K562 (cell line): ENCODE measurements around the gene MERTK. TPM values are rescaled to one million over a fixed set of nuclear protein-coding genes. Genes with fewer than 3 reads are reported as not detected.
"Not testable (repeated sequence)": the region's sequence is repeated elsewhere in the genome, so short reads cannot be mapped to it uniquely, and the experiment has no call there.

ENCODE experiments used
- ATAC-seq: fragments of 200-7000 bp; cut with Tn5 transposase; 3 replicates; pipeline ENCODE4 v1.9.1; 2020; ENCODE audit warnings: moderate library complexity
- BruUV-seq: library from RNA; stranded (reverse); fragments of 400-500 nt; replicated peaks from 2 replicates; lab custom pipeline; 2021; lab: Mats Ljungman, UMichigan
- CTCF ChIA-PET: fragments of 300-600 bp; formaldehyde crosslinking; extraction: SDS; loops from one replicate; lab custom pipeline; 2021; ENCODE audit warnings: low intra/inter-chr PET ratio; lab: Yijun Ruan, JAX
- POLR2A ChIA-PET: fragments of 300-600, 350-650 bp; sonication (Branson Sonifier 250); formaldehyde crosslinking; extraction: SDS; loops from one replicate; lab custom pipeline; 2021; ENCODE audit warnings: antibody characterized with exemption, inconsistent platforms; lab: Yijun Ruan, JAX
- DNase-seq, 4 experiments: peaks; one replicate each; pipeline versions ENCODE4 v3.0.0 to v3.0.0-alpha.2; 2011 to 2018; ENCODE audit warnings: low spot score in 3 of 4, mixed read lengths in 3 of 4; ENCODE audit errors: extremely low read depth in 1 of 4
- FAIRE-seq: peaks from 2 replicates; lab custom pipeline; 2011; peaks lifted over from hg19 to GRCh38; lab: Jason Lieb, UNC
- H2AFZ ChIP-seq: 2 replicates; pipeline ENCODE4 v1.6.0; 2011; ENCODE audit warnings: low read depth, low read length, control low read depth, inconsistent platforms
- H3K27ac ChIP-seq: fragments of 200-600 bp; 3 replicates; pipeline ENCODE4 v1.8.0; 2011; ENCODE audit warnings: low read depth, mild to moderate bottlenecking, control low read depth, inconsistent platforms, low read length, moderate library complexity, mixed read lengths; ENCODE audit errors: extremely low read depth
- H3K27me3 ChIP-seq, 2 experiments: fragments of 300-600 bp in 1 of 2; 2 replicates in 1 of 2; 3 replicates in 1 of 2; pipeline versions ENCODE4 v1.6.0 to v1.8.0; 2011; ENCODE audit warnings: inconsistent platforms in 2 of 2, low read length in 2 of 2, mild to moderate bottlenecking in 1 of 2, mixed read lengths in 1 of 2, moderate library complexity in 1 of 2; ENCODE audit not compliant: control insufficient read depth in 2 of 2, insufficient read depth in 2 of 2
- H3K36me3 ChIP-seq: fragments of 300-600 bp; 3 replicates; pipeline ENCODE4 v1.8.0; 2011; ENCODE audit warnings: mild to moderate bottlenecking, low read length, inconsistent platforms; ENCODE audit not compliant: control insufficient read depth, insufficient read depth
- H3K4me1 ChIP-seq, 2 experiments: fragments of 200-600 bp in 1 of 2; replicated peaks in 1 of 2; 2 replicates in 1 of 2; 3 replicates in 1 of 2; pipeline versions ENCODE4 v1.5.1 to v1.8.0; 2011; ENCODE audit warnings: inconsistent platforms in 2 of 2, low read length in 2 of 2, mild to moderate bottlenecking in 1 of 2, mixed read lengths in 1 of 2, moderate library complexity in 1 of 2; ENCODE audit not compliant: control insufficient read depth in 2 of 2, insufficient read depth in 2 of 2
- H3K4me2 ChIP-seq: 2 replicates; pipeline ENCODE4 v1.6.1; 2011; ENCODE audit warnings: low read length, control low read depth, inconsistent platforms, mixed read lengths; ENCODE audit not compliant: insufficient read depth
- H3K4me3 ChIP-seq: fragments of 200-600 bp; sonication (generic), shearing (Covaris generic); 2 replicates; pipeline ENCODE4 v1.5.1; 2016; ENCODE audit warnings: control low read depth, inconsistent platforms
- H3K79me2 ChIP-seq: fragments of 200-600 bp; 3 replicates; pipeline ENCODE4 v1.8.0; 2011; ENCODE audit warnings: low read length, inconsistent platforms; ENCODE audit not compliant: control insufficient read depth, insufficient read depth
- H3K9ac ChIP-seq, 2 experiments: 2 replicates each; pipeline versions ENCODE4 v1.6.0 to v1.6.1; 2011; ENCODE audit warnings: low read depth in 2 of 2, low read length in 2 of 2, control low read depth in 1 of 2, inconsistent platforms in 1 of 2, mild to moderate bottlenecking in 1 of 2, mixed read lengths in 1 of 2; ENCODE audit not compliant: insufficient read depth in 1 of 2
- H3K9me1 ChIP-seq: one replicate; pipeline ENCODE4 v1.6.0; 2011; ENCODE audit warnings: inconsistent platforms, mild to moderate bottlenecking, low read length, moderate library complexity; ENCODE audit not compliant: control insufficient read depth, insufficient read depth
- H3K9me3 ChIP-seq: replicated peaks from 2 replicates; pipeline ENCODE4 v1.5.1; 2011; ENCODE audit warnings: low read depth, low read length, inconsistent platforms; ENCODE audit not compliant: control insufficient read depth, insufficient read depth
- H4K20me1 ChIP-seq: replicated peaks from 2 replicates; pipeline ENCODE4 v1.6.1; 2011; ENCODE audit warnings: low read length, inconsistent platforms, mixed read lengths; ENCODE audit not compliant: control insufficient read depth, insufficient read depth
- CBFA2T3 ChIP-seq: fragments of 450-650 bp; IDR thresholded peaks from 2 replicates; pipeline ENCODE4 v1.6.1; 2017
- PTTG1 ChIP-seq: fragments of 450-650 bp; IDR thresholded peaks from 2 replicates; pipeline ENCODE4 v1.6.1; 2016; ENCODE audit warnings: low read depth, mild to moderate bottlenecking, missing genetic modification characterization, missing compliant biosample characterization
- ZNF740 ChIP-seq, 3 experiments: fragments of 200-800 bp in 1 of 3; sonication (Bioruptor generic) in 1 of 3; sonication (generic) in 1 of 3; formaldehyde crosslinking in 1 of 3; IDR thresholded peaks; 2 replicates each; pipeline versions ENCODE4 v1.6.1 to v1.8.0; 2016 to 2022; ENCODE audit warnings: mild to moderate bottlenecking in 2 of 3, missing compliant biosample characterization in 2 of 3, missing genetic modification characterization in 2 of 3, missing genetic modification reagents in 1 of 3
- WGBS: fragments of 100-300 bp; shearing (Covaris generic); methylation state at CpG from one replicate; pipeline ENCODE4 v1.1.6; 2016; ENCODE audit warnings: low coverage, mixed read lengths; ENCODE audit not compliant: insufficient coverage; ENCODE audit errors: missing lambda C conversion rate; 5-methylcytosine and 5-hydroxymethylcytosine counted together
- in situ Hi-C: fragments of 300-500 bp; cut with MboI; formaldehyde crosslinking; loops from 4 replicates; pipeline ENCODE4 v1.15.0; 2018; ENCODE audit warnings: inconsistent platforms, mixed read lengths
- intact Hi-C: fragments of 100-400 bp; cut with micrococcal nuclease; formaldehyde crosslinking; loops from 2 replicates; pipeline ENCODE4 v1.14.2; 2022
- polyA plus RNA-seq, 8 experiments: library from polyadenylated mRNA; depleted of rRNA in 4 of 8; stranded (reverse) in 5 of 8; unstranded in 3 of 8; fragments of >200 nt; fragmentation: Nextera tagmentation in 2 of 8; fragmentation: Illumina TruSeq in 1 of 8; extraction: Ambion mirVana in 2 of 8; extraction: Trizol in 1 of 8; gene quantifications; 2 replicates each; pipeline versions ENCODE4 v1.2.1 to v1.2.3, GENCODE V29; 2011 to 2014; ENCODE audit warnings: inconsistent platforms in 1 of 8, missing spikeins in 1 of 8
- total RNA-seq, 7 experiments: library from RNA; depleted of rRNA in 6 of 7; stranded (reverse); fragments of >200 nt in 6 of 7; fragmentation: Illumina TruSeq in 2 of 7; extraction: Trizol in 2 of 7; gene quantifications; 2 replicates each; pipeline versions ENCODE4 v1.2.1 to v1.2.3, GENCODE V29; 2011 to 2021; ENCODE audit warnings: low replicate concordance in 1 of 7
- TF ChIP-seq, protein P1 (sequence below): fragments of 450-650 bp; conservative IDR thresholded peaks from 2 replicates; pipeline ENCODE4 v1.6.1; 2016; ENCODE audit warnings: missing genetic modification characterization, low read depth, mild to moderate bottlenecking, missing compliant biosample characterization, moderate library complexity
- TF ChIP-seq, protein P2 (sequence below): fragments of 450-650 bp; IDR thresholded peaks from 2 replicates; pipeline ENCODE4 v1.6.1; 2017; ENCODE audit warnings: antibody characterized with exemption, mild to moderate bottlenecking

The MERTK gene
- total and polyA plus RNA-seq, 9 of the 15 experiments (the other 6 are each of a cell fraction or from before 2014, with no cell fraction given): 0.23 to 1.6 (median 0.74) TPM

DNA sequence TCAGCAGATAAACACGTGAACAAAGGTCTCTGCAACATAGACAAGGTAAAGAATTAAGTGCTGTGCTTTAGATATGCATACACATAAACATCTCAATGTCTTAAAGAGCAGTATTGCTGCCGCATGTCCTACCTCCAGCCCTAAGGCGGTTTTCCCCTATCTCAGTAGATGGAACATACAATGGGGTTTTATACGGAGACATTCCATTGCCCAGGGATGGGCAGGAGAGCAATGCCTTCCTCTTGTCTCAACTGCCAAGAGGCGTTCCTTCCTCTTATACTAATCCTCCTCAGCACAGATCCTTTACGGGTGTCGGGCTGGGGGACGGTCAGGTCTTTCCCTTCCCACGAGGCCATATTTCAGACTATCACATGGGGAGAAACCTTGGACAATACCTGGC, 64.7 kb downstream of the MERTK start:
- WGBS: 22% methylated on average over 8 of the region's 9 CpGs
- in situ Hi-C loops, FAIRE-seq, H3K9me3 ChIP-seq, H3K9me1 ChIP-seq, H3K4me2 ChIP-seq, H4K20me1 ChIP-seq, H3K36me3 ChIP-seq, H3K4me1 ChIP-seq, intact Hi-C loops, H3K27me3 ChIP-seq, H3K9ac ChIP-seq, CTCF ChIA-PET, H3K27ac ChIP-seq, H3K79me2 ChIP-seq, DNase-seq, ATAC-seq, BruUV-seq, H3K4me3 ChIP-seq: not testable (repeated sequence)
- 0 out of 2 replicates have a peak overlapping the region, but pooled peaks have one; percentile 18 for H2AFZ ChIP-seq
- POLR2A ChIA-PET: interaction anchor here (0.5 to 0.6 kb wide), 2 partner anchors 16 to 38 kb away, joined by 3 to 4 read pairs; no protein-coding TSS in a partner anchor

DNA sequence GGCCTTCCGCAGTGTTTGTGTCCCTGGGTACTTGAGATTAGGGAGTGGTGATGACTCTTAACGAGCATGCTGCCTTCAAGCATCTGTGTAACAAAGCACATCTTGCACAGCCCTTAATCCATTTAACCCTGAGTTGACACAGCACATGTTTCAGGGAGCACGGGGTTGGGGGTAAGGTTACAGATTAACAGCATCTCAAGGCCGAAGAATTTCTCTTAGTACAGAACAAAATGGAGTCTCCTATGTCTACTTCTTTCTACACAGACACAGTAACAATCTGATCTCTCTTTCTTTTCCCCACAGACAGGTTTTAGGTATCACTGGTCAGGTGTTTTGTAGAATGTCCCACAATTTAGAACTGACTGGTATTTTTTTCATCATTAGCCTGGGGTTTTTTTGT, 65.1 kb downstream of the MERTK start:
- BruUV-seq; H3K4me3 ChIP-seq; H3K9me3 ChIP-seq; H4K20me1 ChIP-seq; H3K9ac ChIP-seq; DNase-seq; CTCF ChIA-PET; POLR2A ChIA-PET; H3K27ac ChIP-seq; ATAC-seq; H3K4me2 ChIP-seq; H3K9me1 ChIP-seq; H2AFZ ChIP-seq; FAIRE-seq; H3K36me3 ChIP-seq; H3K27me3 ChIP-seq; intact Hi-C loops; in situ Hi-C loops; H3K79me2 ChIP-seq; H3K4me1 ChIP-seq; TF ChIP-seq ZNF740 (CRISPR knock-in tag; IDR thresholded peaks at IDR 0.05): not testable (repeated sequence)
- 21% methylated on average over 3 of the region's 4 CpGs for WGBS
- TF ChIP-seq, protein P1, sequence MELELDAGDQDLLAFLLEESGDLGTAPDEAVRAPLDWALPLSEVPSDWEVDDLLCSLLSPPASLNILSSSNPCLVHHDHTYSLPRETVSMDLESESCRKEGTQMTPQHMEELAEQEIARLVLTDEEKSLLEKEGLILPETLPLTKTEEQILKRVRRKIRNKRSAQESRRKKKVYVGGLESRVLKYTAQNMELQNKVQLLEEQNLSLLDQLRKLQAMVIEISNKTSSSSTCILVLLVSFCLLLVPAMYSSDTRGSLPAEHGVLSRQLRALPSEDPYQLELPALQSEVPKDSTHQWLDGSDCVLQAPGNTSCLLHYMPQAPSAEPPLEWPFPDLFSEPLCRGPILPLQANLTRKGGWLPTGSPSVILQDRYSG (tag): 0 out of 2 replicates have a peak, but pooled peaks have one; percentile 42
- TF ChIP-seq CBFA2T3: 0 out of 2 replicates have a peak, but pooled peaks have one; percentile 6
- TF ChIP-seq, protein P2, sequence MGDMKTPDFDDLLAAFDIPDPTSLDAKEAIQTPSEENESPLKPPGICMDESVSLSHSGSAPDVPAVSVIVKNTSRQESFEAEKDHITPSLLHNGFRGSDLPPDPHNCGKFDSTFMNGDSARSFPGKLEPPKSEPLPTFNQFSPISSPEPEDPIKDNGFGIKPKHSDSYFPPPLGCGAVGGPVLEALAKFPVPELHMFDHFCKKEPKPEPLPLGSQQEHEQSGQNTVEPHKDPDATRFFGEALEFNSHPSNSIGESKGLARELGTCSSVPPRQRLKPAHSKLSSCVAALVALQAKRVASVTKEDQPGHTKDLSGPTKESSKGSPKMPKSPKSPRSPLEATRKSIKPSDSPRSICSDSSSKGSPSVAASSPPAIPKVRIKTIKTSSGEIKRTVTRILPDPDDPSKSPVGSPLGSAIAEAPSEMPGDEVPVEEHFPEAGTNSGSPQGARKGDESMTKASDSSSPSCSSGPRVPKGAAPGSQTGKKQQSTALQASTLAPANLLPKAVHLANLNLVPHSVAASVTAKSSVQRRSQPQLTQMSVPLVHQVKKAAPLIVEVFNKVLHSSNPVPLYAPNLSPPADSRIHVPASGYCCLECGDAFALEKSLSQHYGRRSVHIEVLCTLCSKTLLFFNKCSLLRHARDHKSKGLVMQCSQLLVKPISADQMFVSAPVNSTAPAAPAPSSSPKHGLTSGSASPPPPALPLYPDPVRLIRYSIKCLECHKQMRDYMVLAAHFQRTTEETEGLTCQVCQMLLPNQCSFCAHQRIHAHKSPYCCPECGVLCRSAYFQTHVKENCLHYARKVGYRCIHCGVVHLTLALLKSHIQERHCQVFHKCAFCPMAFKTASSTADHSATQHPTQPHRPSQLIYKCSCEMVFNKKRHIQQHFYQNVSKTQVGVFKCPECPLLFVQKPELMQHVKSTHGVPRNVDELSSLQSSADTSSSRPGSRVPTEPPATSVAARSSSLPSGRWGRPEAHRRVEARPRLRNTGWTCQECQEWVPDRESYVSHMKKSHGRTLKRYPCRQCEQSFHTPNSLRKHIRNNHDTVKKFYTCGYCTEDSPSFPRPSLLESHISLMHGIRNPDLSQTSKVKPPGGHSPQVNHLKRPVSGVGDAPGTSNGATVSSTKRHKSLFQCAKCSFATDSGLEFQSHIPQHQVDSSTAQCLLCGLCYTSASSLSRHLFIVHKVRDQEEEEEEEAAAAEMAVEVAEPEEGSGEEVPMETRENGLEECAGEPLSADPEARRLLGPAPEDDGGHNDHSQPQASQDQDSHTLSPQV: peak; percentile 58; the same call in 1 of the 2 replicates
- peak; percentile 74 for TF ChIP-seq PTTG1 (tag)
- TF ChIP-seq ZNF740 (tag; IDR thresholded peaks at IDR 0.05): peak in 1 of 2 experiments; percentile 62; a peak in 1 of 4 replicates
